Glutamatergic neuron (in vitro differentiated cells): Measurements from ENCODE around the gene CAMTA1. TPM values are rescaled to one million over a fixed set of nuclear protein-coding genes. Genes with fewer than 3 reads are reported as not detected.

ENCODE experiments used
- DNase-seq: peaks from one replicate; pipeline ENCODE4 v3.0.0; 2022
- H3K27ac Mint-ChIP-seq: one replicate; pipeline ENCODE4 v1.8.0; 2020; ENCODE audit warnings: mild to moderate bottlenecking, mixed read lengths, inconsistent platforms; ENCODE audit not compliant: unreplicated experiment
- H3K27me3 Mint-ChIP-seq: one replicate; pipeline ENCODE4 v1.8.0; 2020; ENCODE audit warnings: mild to moderate bottlenecking, moderate library complexity, mixed read lengths, inconsistent platforms; ENCODE audit not compliant: unreplicated experiment
- H3K36me3 Mint-ChIP-seq: one replicate; pipeline ENCODE4 v1.8.0; 2020; ENCODE audit warnings: mild to moderate bottlenecking, mixed read lengths, inconsistent platforms; ENCODE audit not compliant: unreplicated experiment
- H3K4me1 Mint-ChIP-seq: one replicate; pipeline ENCODE4 v1.8.0; 2020; ENCODE audit warnings: mild to moderate bottlenecking, low read depth, mixed read lengths, inconsistent platforms; ENCODE audit not compliant: unreplicated experiment
- H3K4me3 Mint-ChIP-seq: one replicate; pipeline ENCODE4 v1.8.0; 2020; ENCODE audit warnings: mild to moderate bottlenecking, mixed read lengths, inconsistent platforms; ENCODE audit not compliant: unreplicated experiment
- H3K9me3 Mint-ChIP-seq: one replicate; pipeline ENCODE4 v1.8.0; 2020; ENCODE audit warnings: mild to moderate bottlenecking, moderate library complexity, mixed read lengths, inconsistent platforms; ENCODE audit not compliant: unreplicated experiment
- CTCF ChIP-seq: fragments of 200-600 bp; sonication (generic); IDR thresholded peaks from one replicate; pipeline ENCODE4 v1.5.0; 2021; ENCODE audit not compliant: partially characterized antibody, unreplicated experiment
- total RNA-seq: library from RNA; stranded (reverse); fragmentation: NEBNext Ultra II Directional; extraction: Animal tissue kit (Norgen Biotek cat#: 25700); gene quantifications from one replicate; pipeline ENCODE4 v1.2.1, GENCODE V29; 2021; ENCODE audit not compliant: unreplicated experiment

Gene CAMTA1
- total RNA-seq, 1 donor from 2014 or later: 77.2 TPM

- H3K36me3 Mint-ChIP-seq: no peaks in the 10 kb centered on the region
- no peak for TF ChIP-seq CTCF
- peaks cover 3% of the 10 kb centered on the region for H3K4me1 Mint-ChIP-seq
- H3K27ac Mint-ChIP-seq: no peak overlapping the region
- peaks cover 5% of the 10 kb centered on the region for H3K27me3 Mint-ChIP-seq
- H3K9me3 Mint-ChIP-seq: peaks cover 4% of the 10 kb centered on the region
- no peak for DNase-seq
- H3K4me3 Mint-ChIP-seq: no peak overlapping the region
These were observed 217.5 kb downstream of the CAMTA1 start for GRCh38 chr1:7002728-7003127.

GRCh38 chr1:7003676-7004075, 218.4 kb downstream of the CAMTA1 start:
- no peak for DNase-seq
- no peak overlapping the region for H3K4me3 Mint-ChIP-seq
- no peaks in the 10 kb centered on the region for H3K36me3 Mint-ChIP-seq
- H3K27ac Mint-ChIP-seq: no peak overlapping the region
- TF ChIP-seq CTCF: no peak
- peaks cover 2% of the 10 kb centered on the region for H3K27me3 Mint-ChIP-seq
- H3K9me3 Mint-ChIP-seq: peaks cover under 1% of the 10 kb centered on the region
- no peaks in the 10 kb centered on the region for H3K4me1 Mint-ChIP-seq

GRCh38 chr1:7004181-7004580, 218.9 kb downstream of the CAMTA1 start:
- H3K4me1 Mint-ChIP-seq: no peaks in the 10 kb centered on the region
- H3K4me3 Mint-ChIP-seq: no peak overlapping the region
- peaks cover 2% of the 10 kb centered on the region for H3K9me3 Mint-ChIP-seq
- H3K27ac Mint-ChIP-seq: no peak overlapping the region
- no peak for DNase-seq
- no peaks in the 10 kb centered on the region for H3K36me3 Mint-ChIP-seq
- no peak for TF ChIP-seq CTCF
- peaks cover 2% of the 10 kb centered on the region for H3K27me3 Mint-ChIP-seq

GRCh38 chr1:7005762-7006161, 220.5 kb downstream of the CAMTA1 start:
- Mint-ChIP-seq H3K36me3 (no peaks in the 10 kb centered on the region), H3K9me3 (peaks cover 2% of the 10 kb centered on the region), H3K27me3 (peaks cover 2% of the 10 kb centered on the region), H3K27ac (no peak overlapping the region), H3K4me1 (no peaks in the 10 kb centered on the region), H3K4me3 (no peak overlapping the region)
- no peak for DNase-seq
- TF ChIP-seq CTCF: no peak

- no peak for TF ChIP-seq CTCF
- DNase-seq: no peak
- Mint-ChIP-seq H3K4me1 (no peaks in the 10 kb centered on the region), H3K36me3 (no peaks in the 10 kb centered on the region), H3K4me3 (no peak overlapping the region), H3K27me3 (peaks cover 2% of the 10 kb centered on the region), H3K9me3 (peaks cover 7% of the 10 kb centered on the region), H3K27ac (no peak overlapping the region)
These were observed 222.0 kb downstream of the CAMTA1 start for GRCh38 chr1:7006996-7007871.
